ENCODE results near the gene PELI2.

PELI2 gene

DNA sequence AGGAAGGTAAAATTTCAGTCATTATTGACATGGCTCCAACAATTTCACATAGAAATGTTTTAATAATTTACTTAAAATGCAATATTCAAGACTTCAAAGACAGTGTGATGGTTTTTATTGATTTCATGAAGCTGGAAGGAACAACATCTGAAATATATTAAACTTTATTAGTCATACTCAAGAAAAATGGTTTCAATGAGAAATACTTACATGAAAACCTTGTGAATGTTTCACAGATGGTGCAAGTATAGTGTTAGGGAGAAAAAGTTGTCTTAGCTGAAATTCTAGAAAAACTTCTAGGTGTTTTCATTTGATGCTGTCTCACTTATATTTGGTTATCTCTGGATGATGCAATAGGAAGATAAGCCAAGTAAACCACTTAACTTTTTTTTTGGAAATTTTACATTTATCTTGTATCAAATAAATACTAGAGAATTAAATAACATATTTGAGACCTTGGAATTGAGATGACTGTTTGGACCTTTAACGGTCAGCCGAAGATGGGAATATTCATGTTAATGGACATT lies 65.5 kb downstream of the PELI2 start:
- H3K36me3 ChIP-seq (ENCODE audit: control insufficient read depth, insufficient read depth, low read length): no peaks in the 10 kb centered on the region
- H3K9me3 ChIP-seq (ENCODE audit: control insufficient read depth, low read length): no peaks in the 10 kb centered on the region
- H3K9ac ChIP-seq (ENCODE audit: low read length): no peak overlapping the region
- H3K4me3 ChIP-seq (ENCODE audit: low read length): no peak overlapping the region
- no peaks in the 10 kb centered on the region for H3K27me3 ChIP-seq (ENCODE audit: control insufficient read depth, insufficient read depth, low read length)
- H3K4me1 ChIP-seq (ENCODE audit: control insufficient read depth, insufficient read depth, low read length): peaks cover 19% of the 10 kb centered on the region

- no peaks in the 10 kb centered on the region for H3K36me3 ChIP-seq (ENCODE audit: control insufficient read depth, insufficient read depth, low read length)
- no peak overlapping the region for H3K9ac ChIP-seq (ENCODE audit: low read length)
- H3K4me1 ChIP-seq (ENCODE audit: control insufficient read depth, insufficient read depth, low read length): peaks cover 13% of the 10 kb centered on the region
- no peak overlapping the region for H3K4me3 ChIP-seq (ENCODE audit: low read length)
- H3K9me3 ChIP-seq (ENCODE audit: control insufficient read depth, low read length): no peaks in the 10 kb centered on the region
- H3K27me3 ChIP-seq (ENCODE audit: control insufficient read depth, insufficient read depth, low read length): no peaks in the 10 kb centered on the region
Observed at GRCh38 chr14:56185992-56186391, 67.8 kb downstream of the PELI2 start.

DNA sequence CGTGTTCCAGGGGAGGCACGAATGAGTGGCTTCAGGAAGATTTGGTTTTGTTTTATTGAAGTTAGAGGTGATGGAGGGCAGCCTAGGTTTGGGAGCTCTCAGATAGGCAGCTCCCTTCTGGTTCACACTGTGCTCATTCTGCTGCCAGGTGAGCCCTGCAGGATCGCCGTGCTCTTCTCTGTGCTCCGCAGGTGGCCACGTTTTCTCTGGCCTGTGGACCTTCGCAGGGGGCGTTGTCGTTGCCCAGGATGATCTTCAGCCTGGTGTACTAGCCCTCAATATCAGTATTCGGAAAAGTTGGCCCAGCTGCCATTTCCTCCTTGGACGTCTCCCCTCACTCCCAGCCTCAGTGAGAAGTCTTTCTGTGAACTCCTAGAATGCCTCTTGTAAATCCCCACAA lies 69.5 kb downstream of the PELI2 start:
- Histone ChIP-seq H3K27me3 (ENCODE audit: control insufficient read depth, insufficient read depth, low read length) (no peaks in the 10 kb centered on the region), H3K36me3 (ENCODE audit: control insufficient read depth, insufficient read depth, low read length) (no peaks in the 10 kb centered on the region), H3K4me3 (ENCODE audit: low read length) (no peak overlapping the region), H3K4me1 (ENCODE audit: control insufficient read depth, insufficient read depth, low read length) (no peaks in the 10 kb centered on the region), H3K9me3 (ENCODE audit: control insufficient read depth, low read length) (no peaks in the 10 kb centered on the region), H3K9ac (ENCODE audit: low read length) (no peak overlapping the region)

- Histone ChIP-seq H3K9ac (ENCODE audit: low read length) (no peak overlapping the region), H3K4me3 (ENCODE audit: low read length) (no peak overlapping the region)
Observed at GRCh38 chr14:56189307-56189706, 71.1 kb downstream of the PELI2 start.

DNA sequence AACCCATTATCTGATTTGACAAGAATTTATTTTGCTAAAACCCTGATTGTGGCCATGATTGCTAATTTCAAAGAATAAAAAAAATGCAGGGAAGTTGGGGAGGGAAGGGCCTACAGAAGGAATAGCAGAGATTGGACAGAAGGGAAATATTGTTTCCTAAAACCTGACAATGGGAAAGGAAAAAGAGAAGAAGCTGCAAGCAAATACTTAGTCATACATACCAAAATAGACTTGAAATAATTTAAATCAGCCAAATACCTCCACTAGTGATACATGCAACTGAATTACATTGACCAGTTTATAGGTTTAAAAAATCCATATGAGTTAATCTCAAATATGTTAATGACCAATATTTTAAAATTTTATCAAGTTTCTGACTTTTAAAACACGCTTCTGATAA lies 75.1 kb downstream of the PELI2 start:
- Histone ChIP-seq H3K36me3 (ENCODE audit: control insufficient read depth, insufficient read depth, low read length) (no peaks in the 10 kb centered on the region), H3K9me3 (ENCODE audit: control insufficient read depth, low read length) (no peaks in the 10 kb centered on the region), H3K4me3 (ENCODE audit: low read length) (no peak overlapping the region), H3K9ac (ENCODE audit: low read length) (no peak overlapping the region), H3K4me1 (ENCODE audit: control insufficient read depth, insufficient read depth, low read length) (peaks cover 10% of the 10 kb centered on the region), H3K27me3 (ENCODE audit: control insufficient read depth, insufficient read depth, low read length) (no peaks in the 10 kb centered on the region)

More at GRCh38 chr14:56189307-56189706, 71.1 kb downstream of the PELI2 start:
- no peaks in the 10 kb centered on the region for H3K36me3 ChIP-seq (ENCODE audit: control insufficient read depth, insufficient read depth, low read length)
- H3K4me1 ChIP-seq (ENCODE audit: control insufficient read depth, insufficient read depth, low read length): no peaks in the 10 kb centered on the region
- no peaks in the 10 kb centered on the region for H3K9me3 ChIP-seq (ENCODE audit: control insufficient read depth, low read length)
- no peaks in the 10 kb centered on the region for H3K27me3 ChIP-seq (ENCODE audit: control insufficient read depth, insufficient read depth, low read length)

DNA sequence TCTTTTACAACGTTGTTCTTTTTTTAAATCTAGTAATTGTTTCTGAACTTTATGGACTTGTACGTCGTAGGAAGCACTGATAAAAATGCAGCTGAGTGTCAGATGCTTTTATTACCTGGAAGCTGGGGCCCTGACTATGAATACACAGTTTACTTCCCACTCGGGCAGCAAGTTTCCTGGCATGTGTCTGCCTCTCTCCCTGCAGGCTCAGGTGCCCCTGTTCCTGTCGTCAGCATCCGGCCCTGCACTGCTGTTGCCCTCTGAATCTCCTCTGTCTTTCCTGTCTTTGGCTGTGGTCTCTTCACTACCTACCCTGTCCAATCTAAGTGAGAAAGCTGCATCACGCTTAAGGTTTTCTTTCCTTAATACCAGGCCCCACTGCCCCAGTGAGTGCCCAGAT lies 75.8 kb downstream of the PELI2 start:
- no peaks in the 10 kb centered on the region for H3K27me3 ChIP-seq (ENCODE audit: control insufficient read depth, insufficient read depth, low read length)
- peaks cover 10% of the 10 kb centered on the region for H3K4me1 ChIP-seq (ENCODE audit: control insufficient read depth, insufficient read depth, low read length)
- no peak overlapping the region for H3K4me3 ChIP-seq (ENCODE audit: low read length)
- no peaks in the 10 kb centered on the region for H3K9me3 ChIP-seq (ENCODE audit: control insufficient read depth, low read length)
- no peaks in the 10 kb centered on the region for H3K36me3 ChIP-seq (ENCODE audit: control insufficient read depth, insufficient read depth, low read length)
- no peak overlapping the region for H3K9ac ChIP-seq (ENCODE audit: low read length)

- H3K9ac ChIP-seq (ENCODE audit: low read length): no peak overlapping the region
- H3K4me1 ChIP-seq (ENCODE audit: control insufficient read depth, insufficient read depth, low read length): peaks cover 19% of the 10 kb centered on the region
- no peaks in the 10 kb centered on the region for H3K36me3 ChIP-seq (ENCODE audit: control insufficient read depth, insufficient read depth, low read length)
- H3K4me3 ChIP-seq (ENCODE audit: low read length): no peak overlapping the region
- no peaks in the 10 kb centered on the region for H3K27me3 ChIP-seq (ENCODE audit: control insufficient read depth, insufficient read depth, low read length)
- no peaks in the 10 kb centered on the region for H3K9me3 ChIP-seq (ENCODE audit: control insufficient read depth, low read length)
Observed at GRCh38 chr14:56195223-56195622, 77.0 kb downstream of the PELI2 start.

- Histone ChIP-seq H3K9ac (ENCODE audit: low read length) (no peak overlapping the region), H3K27me3 (ENCODE audit: control insufficient read depth, insufficient read depth, low read length) (no peaks in the 10 kb centered on the region)
Observed at GRCh38 chr14:56195704-56196103, 77.5 kb downstream of the PELI2 start.

DNA sequence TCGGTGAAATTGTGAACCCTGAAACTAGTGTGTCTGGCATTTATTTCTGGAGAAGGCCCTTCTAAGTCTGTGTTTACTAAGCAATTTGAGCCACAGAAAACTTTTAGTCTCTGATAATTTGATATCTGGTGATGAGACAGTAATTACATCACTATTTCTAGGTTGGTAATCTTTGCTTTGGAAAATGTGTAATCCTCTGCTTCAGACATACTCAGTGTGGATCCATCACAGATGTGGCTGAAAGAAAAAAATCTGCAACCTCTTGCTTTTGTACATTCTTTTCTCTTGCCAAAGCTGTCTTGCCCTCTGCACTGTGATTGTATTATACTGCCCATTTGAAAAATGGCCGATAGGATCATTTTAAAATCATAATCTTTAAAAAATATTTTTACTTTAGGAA lies 78.1 kb downstream of the PELI2 start:
- Histone ChIP-seq H3K36me3 (ENCODE audit: control insufficient read depth, insufficient read depth, low read length) (no peaks in the 10 kb centered on the region), H3K9ac (ENCODE audit: low read length) (no peak overlapping the region), H3K4me1 (ENCODE audit: control insufficient read depth, insufficient read depth, low read length) (peaks cover 24% of the 10 kb centered on the region), H3K4me3 (ENCODE audit: low read length) (no peak overlapping the region), H3K27me3 (ENCODE audit: control insufficient read depth, insufficient read depth, low read length) (no peaks in the 10 kb centered on the region), H3K9me3 (ENCODE audit: control insufficient read depth, low read length) (no peaks in the 10 kb centered on the region)

More at GRCh38 chr14:56195704-56196103, 77.5 kb downstream of the PELI2 start:
- no peaks in the 10 kb centered on the region for H3K9me3 ChIP-seq (ENCODE audit: control insufficient read depth, low read length)
- H3K36me3 ChIP-seq (ENCODE audit: control insufficient read depth, insufficient read depth, low read length): no peaks in the 10 kb centered on the region
- H3K4me3 ChIP-seq (ENCODE audit: low read length): no peak overlapping the region
- H3K4me1 ChIP-seq (ENCODE audit: control insufficient read depth, insufficient read depth, low read length): peaks cover 24% of the 10 kb centered on the region

DNA sequence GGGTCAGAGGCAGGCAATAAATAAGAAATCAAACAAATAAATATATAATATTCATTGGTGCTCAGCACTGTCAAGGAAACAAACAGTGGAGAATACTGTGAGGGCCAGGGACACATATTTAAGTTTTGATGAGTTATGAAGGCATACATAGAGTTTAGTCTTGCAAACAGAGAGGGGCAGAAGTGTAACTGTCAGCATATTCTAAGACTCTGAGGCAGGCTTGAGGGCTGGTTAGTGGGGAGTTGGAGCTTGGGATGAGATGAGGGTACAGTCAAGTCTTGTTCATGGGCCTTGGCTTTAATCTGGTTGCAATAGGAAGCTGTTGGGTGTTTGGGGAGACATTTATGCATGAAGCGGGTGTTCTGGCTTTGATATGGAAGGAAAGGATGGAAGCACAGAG lies 78.9 kb downstream of the PELI2 start:
- Histone ChIP-seq H3K27me3 (ENCODE audit: control insufficient read depth, insufficient read depth, low read length) (no peaks in the 10 kb centered on the region), H3K4me3 (ENCODE audit: low read length) (no peak overlapping the region), H3K4me1 (ENCODE audit: control insufficient read depth, insufficient read depth, low read length) (peaks cover 24% of the 10 kb centered on the region), H3K9me3 (ENCODE audit: control insufficient read depth, low read length) (no peaks in the 10 kb centered on the region), H3K36me3 (ENCODE audit: control insufficient read depth, insufficient read depth, low read length) (no peaks in the 10 kb centered on the region), H3K9ac (ENCODE audit: low read length) (no peak overlapping the region)

DNA sequence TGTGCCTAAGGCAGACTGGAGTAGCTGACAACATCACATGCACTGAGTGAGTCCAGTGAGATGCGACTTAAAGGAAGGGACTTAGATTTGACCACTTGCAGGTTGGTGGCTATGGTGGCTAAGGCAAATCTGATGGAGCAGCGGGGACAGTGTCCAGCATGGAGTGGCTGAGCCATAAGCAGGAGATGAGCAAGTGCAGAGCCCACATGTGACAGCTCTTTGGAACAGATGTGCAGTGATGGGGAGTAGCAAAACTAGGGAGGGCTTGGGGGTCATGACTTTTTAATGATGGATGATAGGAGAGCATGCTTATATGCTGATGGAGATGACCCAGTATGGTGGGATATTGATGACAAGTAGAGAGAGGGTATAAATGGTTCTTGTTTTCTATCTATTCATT lies 80.2 kb downstream of the PELI2 start:
- no peak overlapping the region for H3K4me3 ChIP-seq (ENCODE audit: low read length)
- H3K4me1 ChIP-seq (ENCODE audit: control insufficient read depth, insufficient read depth, low read length): peaks cover 24% of the 10 kb centered on the region
- no peaks in the 10 kb centered on the region for H3K9me3 ChIP-seq (ENCODE audit: control insufficient read depth, low read length)
- no peaks in the 10 kb centered on the region for H3K27me3 ChIP-seq (ENCODE audit: control insufficient read depth, insufficient read depth, low read length)
- H3K36me3 ChIP-seq (ENCODE audit: control insufficient read depth, insufficient read depth, low read length): no peaks in the 10 kb centered on the region
- H3K9ac ChIP-seq (ENCODE audit: low read length): no peak overlapping the region

DNA sequence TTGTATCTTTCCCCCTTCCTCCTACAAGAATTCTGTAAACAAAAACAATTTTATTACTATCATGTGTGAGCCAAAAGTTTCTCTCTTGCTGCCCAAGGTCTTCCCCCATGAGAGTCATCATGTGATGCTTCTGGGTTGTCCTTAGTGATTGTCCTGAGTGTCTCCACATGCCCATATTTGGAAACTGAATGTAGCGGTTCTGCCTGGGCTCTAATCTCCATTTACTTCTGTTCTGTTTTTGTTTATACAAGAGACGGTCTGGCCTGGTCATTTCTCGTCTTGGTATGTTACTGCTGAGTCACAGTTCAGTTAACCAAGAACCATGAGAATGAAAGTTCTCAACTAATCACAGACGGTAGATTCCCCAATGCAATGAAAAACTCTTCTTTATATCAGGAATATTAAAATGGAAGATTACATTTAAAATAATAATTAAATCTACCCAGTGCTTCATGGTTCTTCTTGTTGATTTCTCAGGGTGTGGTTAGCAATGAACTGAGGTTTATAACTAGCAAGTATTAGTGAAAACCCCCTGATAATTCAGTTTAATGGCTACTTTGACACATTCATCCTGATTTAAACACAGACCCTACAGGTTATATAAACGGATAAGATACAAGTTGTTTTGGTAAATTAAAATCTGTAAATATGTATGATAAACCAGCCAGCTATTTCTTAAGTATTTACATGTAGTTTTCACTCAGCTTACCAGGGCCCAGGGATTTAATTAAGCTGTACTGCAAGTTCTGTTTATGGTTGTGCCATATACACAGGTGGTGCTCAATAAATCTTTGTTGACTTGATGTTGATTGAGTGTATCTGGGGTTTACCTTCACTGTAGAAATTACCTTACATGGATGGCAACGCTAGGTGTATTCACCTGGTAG lies 81.1 kb downstream of the PELI2 start:
- Histone ChIP-seq H3K9ac (ENCODE audit: low read length) (no peak overlapping the region), H3K4me3 (ENCODE audit: low read length) (no peak overlapping the region), H3K9me3 (ENCODE audit: control insufficient read depth, low read length) (no peaks in the 10 kb centered on the region), H3K27me3 (ENCODE audit: control insufficient read depth, insufficient read depth, low read length) (no peaks in the 10 kb centered on the region), H3K36me3 (ENCODE audit: control insufficient read depth, insufficient read depth, low read length) (no peaks in the 10 kb centered on the region), H3K4me1 (ENCODE audit: control insufficient read depth, insufficient read depth, low read length) (peaks cover 24% of the 10 kb centered on the region)

Measured in mucosa of stomach (tissue), 1 donor.